H1 (cell line): Measurements from ENCODE around the gene SNX24. TPM values are rescaled to one million over a fixed set of nuclear protein-coding genes. Genes with fewer than 3 reads are reported as not detected.

ENCODE experiments used
- CHD1 ChIP-seq: IDR thresholded peaks from 2 replicates; pipeline ENCODE4 v1.6.1; 2012; ENCODE audit warnings: low read depth, low read length, improper control_type of control experiment
- EP300 ChIP-seq, 2 experiments: IDR thresholded peaks; 1 replicate in 1 of 2; 2 replicates in 1 of 2; pipeline ENCODE4 v1.6.1; 2011 to 2012; ENCODE audit warnings: low read depth in 2 of 2, low read length in 2 of 2, mild to moderate bottlenecking in 2 of 2, borderline replicate concordance in 1 of 2, inconsistent platforms in 1 of 2, moderate library complexity in 1 of 2
- NANOG ChIP-seq: IDR thresholded peaks from 2 replicates; pipeline ENCODE4 v1.6.1; 2011; ENCODE audit warnings: low read length, low read depth, mild to moderate bottlenecking, inconsistent platforms; ENCODE audit not compliant: insufficient read depth, poor library complexity, severe bottlenecking
- SUZ12 ChIP-seq: fragments of 200-600 bp; sonication (generic); IDR thresholded peaks from 2 replicates; pipeline ENCODE4 v1.6.1; 2012; ENCODE audit warnings: mild to moderate bottlenecking, inconsistent platforms, low read length, moderate library complexity, mixed read lengths
- TAF7 ChIP-seq: optimal IDR thresholded peaks from 2 replicates; pipeline ENCODE3; 2011; ENCODE audit warnings: low read depth, mild to moderate bottlenecking, inconsistent platforms, low read length, moderate library complexity, borderline replicate concordance
- TCF12 ChIP-seq: IDR thresholded peaks from 2 replicates; pipeline ENCODE4 v1.6.1; 2011; ENCODE audit warnings: low read depth, mild to moderate bottlenecking, low read length
- polyA plus RNA-seq, 7 experiments: library from polyadenylated mRNA; depleted of rRNA in 3 of 7; stranded (reverse) in 5 of 7; unstranded in 2 of 7; fragments of >200 nt in 5 of 7; fragments of 200-250 nt in 2 of 7; gene quantifications; 1 replicate in 5 of 7; 2 replicates in 1 of 7; 4 replicates in 1 of 7; pipeline versions ENCODE4 v1.2.1 to v1.2.3, GENCODE V29; 2011 to 2013; ENCODE audit warnings: missing spikeins in 2 of 7, mixed read lengths in 2 of 7
- total RNA-seq: library from RNA; stranded (reverse); fragmentation: NEBNext Ultra II Directional; extraction: Animal tissue kit (Norgen Biotek cat#: 25700); gene quantifications from 2 replicates; pipeline ENCODE4 v1.2.1, GENCODE V29; 2021

The SNX24 gene
- total and polyA plus RNA-seq, 2 of the 8 experiments (the other 6 are each of a cell fraction or from before 2014, with no cell fraction given) = 7.3 to 14.3 TPM

DNA sequence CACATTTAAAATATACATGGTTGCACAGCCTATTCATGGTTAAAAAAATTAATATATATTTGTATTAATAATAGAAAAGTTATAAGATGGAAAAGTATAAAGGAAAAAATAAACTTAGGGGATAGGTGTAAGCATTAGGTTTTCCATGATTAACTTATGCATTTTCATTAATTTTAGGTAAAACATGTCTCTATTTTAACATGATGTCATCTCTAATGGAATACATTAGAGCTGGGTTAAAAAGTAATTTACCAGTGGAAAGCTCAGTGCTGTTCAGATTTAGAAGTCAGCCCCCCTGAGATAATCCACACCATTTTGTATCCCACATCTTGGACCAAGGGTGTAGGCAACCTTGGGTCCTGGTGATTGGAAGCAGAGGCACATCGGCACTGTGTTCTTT is 49.7 kb downstream of the SNX24 start (continued):
- TF ChIP-seq EP300 (IDR thresholded peaks at IDR 0.05; ENCODE audit: borderline replicate concordance in 1 of 2, low read depth in 2 of 2, low read length in 2 of 2) (no peak), TCF12 (no peak), SUZ12 (no peak), CHD1 (no peak), TAF7 (no peak), NANOG (no peak)
